Muscle of leg (tissue), 11 donors: ENCODE data around the gene CAPZB. TPM values are rescaled to one million over a fixed set of nuclear protein-coding genes. Genes with fewer than 3 reads are reported as not detected.

Source experiments
- DNase-seq: peaks from one replicate; pipeline ENCODE4 v3.0.0; 2013
- H3K27ac ChIP-seq: one replicate; pipeline ENCODE4 v1.5.1; 2013; ENCODE audit warnings: mild to moderate bottlenecking, low read length, control low read depth
- H3K27me3 ChIP-seq: one replicate; pipeline ENCODE4 v1.6.1; 2013; ENCODE audit warnings: low read length; ENCODE audit not compliant: control insufficient read depth, insufficient read depth
- H3K36me3 ChIP-seq: one replicate; pipeline ENCODE4 v1.6.1; 2013; ENCODE audit warnings: low read length; ENCODE audit not compliant: control insufficient read depth, insufficient read depth
- H3K4me1 ChIP-seq: one replicate; pipeline ENCODE4 v1.6.1; 2013; ENCODE audit warnings: low read length; ENCODE audit not compliant: control insufficient read depth, insufficient read depth
- H3K4me3 ChIP-seq: one replicate; pipeline ENCODE4 v1.5.1; 2013; ENCODE audit warnings: low read length, control low read depth
- H3K9me3 ChIP-seq: replicated peaks from 2 replicates; pipeline ENCODE4 v1.6.1; 2013; ENCODE audit warnings: low read depth, low read length; ENCODE audit not compliant: control insufficient read depth
- WGBS: methylation state at CpG from one replicate; pipeline ENCODE4 v1.1.5; 2013; ENCODE audit warnings: missing lambda C conversion rate; ENCODE audit not compliant: insufficient coverage; 5-methylcytosine and 5-hydroxymethylcytosine counted together
- polyA plus RNA-seq, 8 donors: library from polyadenylated mRNA; unstranded; fragments of 120-200 nt; gene quantifications; one replicate each; pipeline versions ENCODE4 v1.2.1 to v1.2.3, GENCODE V29; 2013; ENCODE audit warnings: inconsistent platforms in 1 of 8, low replicate concordance in 1 of 8; ENCODE audit not compliant: insufficient read length in 8 of 8, insufficient read depth in 1 of 8
- total RNA-seq: library from RNA; stranded (reverse); fragments of 120-200 nt; gene quantifications from one replicate; pipeline ENCODE4 v1.2.4, GENCODE V29; 2013

Gene CAPZB
- total and polyA plus RNA-seq, 9 donors = 85.8 to 296 (median 267) TPM

GRCh38 chr1:19371226-19372135 lies 113.9 kb downstream of the CAPZB start:
- 86% methylated on average over 17 of the region's 23 CpGs for WGBS
- peaks cover 69% of the 10 kb centered on the region for H3K4me1 ChIP-seq

DNA sequence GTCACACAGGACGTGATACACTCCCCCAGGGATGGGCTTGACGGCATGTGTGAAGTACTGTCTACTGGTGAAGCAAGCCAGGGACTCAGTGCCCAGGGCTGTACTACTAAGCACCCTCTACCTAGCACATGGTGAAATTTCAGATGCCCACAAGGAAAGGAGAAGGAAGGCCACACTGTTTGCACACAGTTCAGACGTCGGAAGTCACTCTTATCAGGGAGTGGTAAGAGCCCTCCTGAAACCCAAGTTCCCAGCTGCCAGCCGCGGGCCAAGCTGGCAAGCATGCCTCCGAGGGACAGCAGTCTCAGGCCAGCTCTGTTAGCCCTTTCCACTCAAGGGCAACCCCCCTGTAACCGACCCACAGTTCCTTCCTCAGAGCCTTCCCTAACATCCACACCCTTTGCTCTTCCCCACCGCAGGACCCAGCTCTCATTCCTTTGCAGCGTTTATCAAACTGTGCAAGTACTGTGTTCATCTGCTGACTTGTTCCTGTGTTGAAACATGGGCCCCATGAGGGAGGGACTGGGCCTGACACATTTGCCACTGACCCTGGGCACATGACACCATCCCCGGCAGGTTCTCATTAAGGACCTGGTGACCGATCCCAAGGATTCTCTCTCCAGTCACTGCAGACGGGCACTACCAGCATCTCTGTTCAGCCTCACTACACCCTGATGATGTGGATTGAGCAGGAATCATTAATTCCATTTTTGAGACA lies 114.7 kb downstream of the CAPZB start:
- Histone ChIP-seq H3K9me3 (no peaks in the 10 kb centered on the region), H3K4me3 (no peak overlapping the region), H3K36me3 (peaks cover 47% of the 10 kb centered on the region), H3K27me3 (no peaks in the 10 kb centered on the region), H3K27ac (no peak overlapping the region), H3K4me1 (peaks cover 69% of the 10 kb centered on the region)
- DNase-seq = no peak
- 76% methylated on average over 10 of the region's 13 CpGs for WGBS

More at GRCh38 chr1:19371226-19372135, 113.9 kb downstream of the CAPZB start:
- peaks cover 55% of the 10 kb centered on the region for H3K36me3 ChIP-seq
- no peaks in the 10 kb centered on the region for H3K27me3 ChIP-seq
- H3K4me3 ChIP-seq = no peak overlapping the region
- no peak overlapping the region for H3K27ac ChIP-seq
- no peak for DNase-seq
- H3K9me3 ChIP-seq = peaks cover under 1% of the 10 kb centered on the region

DNA sequence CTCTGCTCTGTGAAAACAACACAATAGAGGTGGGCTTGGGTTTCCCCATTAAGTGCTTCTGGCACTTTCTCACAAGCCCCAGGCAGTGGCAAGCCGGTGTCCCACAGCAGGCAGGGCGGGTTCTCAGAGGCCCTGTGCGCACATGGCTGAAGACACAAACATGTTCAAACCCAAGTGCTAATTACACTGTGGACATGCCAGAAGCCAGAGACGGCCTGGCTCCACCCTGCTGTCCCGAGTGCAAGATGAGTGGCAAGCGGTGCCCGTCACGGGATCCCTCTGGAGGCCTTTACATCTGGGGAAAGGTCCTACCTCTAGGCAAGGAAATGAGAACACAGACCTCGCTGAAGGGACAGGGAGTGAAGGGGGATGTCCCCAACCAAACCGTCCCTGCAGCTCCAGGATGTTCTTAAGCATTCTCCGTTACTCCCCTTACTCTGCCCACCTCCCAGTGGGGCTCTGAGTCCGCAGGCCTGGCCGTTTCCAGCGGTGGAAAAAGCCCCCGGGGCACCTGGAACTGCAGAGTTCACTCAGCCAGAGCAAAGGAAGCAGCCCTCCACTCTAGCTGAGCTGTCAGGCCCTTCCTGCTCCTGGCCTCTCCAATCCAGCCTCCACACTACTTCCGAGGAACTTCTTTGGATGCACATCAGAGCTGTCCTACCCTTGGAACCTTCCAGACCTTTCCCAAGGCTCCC lies 115.8 kb downstream of the CAPZB start:
- DNase-seq = no peak
- Histone ChIP-seq H3K9me3 (no peaks in the 10 kb centered on the region), H3K4me3 (no peak overlapping the region), H3K4me1 (peaks cover 69% of the 10 kb centered on the region), H3K36me3 (peaks cover 41% of the 10 kb centered on the region), H3K27ac (peak overlapping the region; percentile 1), H3K27me3 (no peaks in the 10 kb centered on the region)
- WGBS = 53% methylated on average over 14 of the region's 16 CpGs

DNA sequence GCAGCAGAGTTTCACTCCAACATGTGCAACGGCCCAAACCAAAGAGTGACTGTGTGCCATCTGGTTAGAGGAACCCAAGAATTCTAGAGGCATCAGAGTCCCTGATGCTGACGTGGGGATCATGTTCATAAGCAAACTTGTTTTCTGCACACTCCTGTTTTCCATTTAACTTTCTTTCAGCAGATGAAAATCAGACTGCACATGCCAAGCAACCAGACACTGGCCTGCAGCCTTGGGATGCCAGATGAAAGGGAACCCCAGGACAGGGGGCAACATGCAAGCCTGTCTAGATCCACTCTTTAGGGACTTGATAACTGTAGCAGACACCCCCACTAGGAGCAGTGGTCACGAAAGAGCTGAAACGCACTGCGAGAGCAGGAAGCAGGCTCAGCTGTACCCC lies 116.4 kb downstream of the CAPZB start:
- peaks cover 36% of the 10 kb centered on the region for H3K36me3 ChIP-seq
- H3K27ac ChIP-seq = no peak overlapping the region
- H3K4me3 ChIP-seq = no peak overlapping the region
- H3K4me1 ChIP-seq = peaks cover 69% of the 10 kb centered on the region
- no peaks in the 10 kb centered on the region for H3K27me3 ChIP-seq
- no peak for DNase-seq
- no peaks in the 10 kb centered on the region for H3K9me3 ChIP-seq
- 48% methylated on average over 5 of the region's 5 CpGs for WGBS

DNA sequence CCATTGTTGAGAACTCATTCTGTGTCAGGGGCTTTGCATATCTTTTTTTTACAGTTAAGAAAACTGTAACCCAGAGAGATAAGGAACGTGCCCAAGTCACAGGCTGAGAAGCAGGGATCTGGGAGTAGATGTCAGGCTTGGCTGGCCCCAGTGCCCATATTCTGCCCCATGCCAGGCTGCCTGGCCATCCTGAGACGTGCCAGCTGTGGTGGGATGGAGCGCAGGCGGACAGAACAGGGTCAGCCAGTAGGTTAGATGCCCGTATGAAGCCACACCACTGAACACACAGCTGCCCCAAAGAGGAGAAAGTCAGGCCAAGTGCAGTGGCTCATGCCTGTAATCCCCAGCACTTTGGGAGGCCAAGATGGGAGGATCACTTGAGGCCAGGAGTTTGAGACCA lies 117.3 kb downstream of the CAPZB start:
- Histone ChIP-seq H3K9me3 (no peaks in the 10 kb centered on the region), H3K4me3 (no peak overlapping the region), H3K4me1 (peaks cover 65% of the 10 kb centered on the region), H3K27ac (peak overlapping the region; percentile 4), H3K36me3 (peaks cover 30% of the 10 kb centered on the region), H3K27me3 (no peaks in the 10 kb centered on the region)
- WGBS = 94% methylated on average over 2 of the region's 5 CpGs
- DNase-seq = no peak

GRCh38 chr1:19367584-19368041 lies 117.7 kb downstream of the CAPZB start:
- Histone ChIP-seq H3K27ac (peak overlapping the region; percentile 4), H3K4me1 (peaks cover 60% of the 10 kb centered on the region)

DNA sequence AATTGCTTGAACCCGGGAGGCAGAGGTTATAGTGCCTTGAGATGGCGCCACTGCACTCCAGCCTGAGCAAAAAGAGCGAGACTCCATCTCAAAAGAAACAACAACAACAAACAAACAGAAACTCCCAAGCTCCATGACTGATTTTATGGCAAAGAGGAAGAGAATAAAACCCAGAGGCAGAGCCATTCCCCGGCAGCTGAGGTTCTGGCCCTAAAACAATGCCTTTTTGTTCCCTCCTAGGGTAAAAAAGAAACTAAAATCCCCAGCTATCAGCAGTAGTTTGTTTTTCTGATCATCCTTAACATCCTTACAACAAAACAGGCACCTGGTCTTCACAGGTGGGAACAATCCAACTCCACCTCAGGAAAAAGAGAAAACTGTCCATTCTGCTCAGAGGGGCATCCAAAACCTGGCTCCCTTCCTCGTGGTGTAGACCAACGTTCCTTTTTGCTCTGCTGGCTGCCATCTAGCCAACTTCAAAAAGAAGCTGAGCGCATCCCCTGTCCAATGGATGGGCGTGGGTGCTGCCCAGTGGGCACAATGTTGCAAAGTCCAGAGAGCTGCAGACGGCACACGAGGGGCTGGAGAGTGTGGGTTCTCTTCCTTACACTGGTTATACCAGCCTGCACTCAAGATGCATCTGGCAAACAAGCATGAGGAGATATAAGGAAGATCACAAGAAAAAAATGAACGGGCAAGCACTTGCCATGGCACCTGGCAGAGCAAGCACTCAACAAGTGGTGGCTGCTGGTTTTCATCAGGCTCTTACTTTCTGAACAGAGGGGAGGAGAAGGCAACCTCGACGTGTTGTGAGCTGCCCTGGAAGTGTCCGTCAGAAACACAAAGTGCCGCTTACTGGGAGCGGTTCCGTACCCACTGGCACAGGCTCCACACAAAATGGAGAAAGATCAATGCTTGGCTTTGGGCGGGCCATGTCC lies 118.5 kb downstream of the CAPZB start:
- no peaks in the 10 kb centered on the region for H3K27me3 ChIP-seq
- peaks cover 25% of the 10 kb centered on the region for H3K36me3 ChIP-seq
- H3K9me3 ChIP-seq = no peaks in the 10 kb centered on the region
- H3K4me3 ChIP-seq = no peak overlapping the region
- WGBS = 83% methylated on average over 14 of the region's 18 CpGs
- DNase-seq = no peak
- peaks cover 53% of the 10 kb centered on the region for H3K4me1 ChIP-seq
- no peak overlapping the region for H3K27ac ChIP-seq

More at GRCh38 chr1:19367584-19368041, 117.7 kb downstream of the CAPZB start:
- no peak for DNase-seq
- WGBS = 53% methylated on average over 11 of the region's 13 CpGs
- Histone ChIP-seq H3K36me3 (peaks cover 31% of the 10 kb centered on the region), H3K4me3 (no peak overlapping the region), H3K9me3 (no peaks in the 10 kb centered on the region), H3K27me3 (no peaks in the 10 kb centered on the region)

GRCh38 chr1:19365721-19366120 lies 119.6 kb downstream of the CAPZB start:
- Histone ChIP-seq H3K4me1 (peaks cover 49% of the 10 kb centered on the region), H3K36me3 (peaks cover 15% of the 10 kb centered on the region), H3K27me3 (no peaks in the 10 kb centered on the region), H3K27ac (no peak overlapping the region), H3K4me3 (no peak overlapping the region), H3K9me3 (no peaks in the 10 kb centered on the region)
- no peak for DNase-seq
- 89% methylated on average over 7 of the region's 10 CpGs for WGBS

DNA sequence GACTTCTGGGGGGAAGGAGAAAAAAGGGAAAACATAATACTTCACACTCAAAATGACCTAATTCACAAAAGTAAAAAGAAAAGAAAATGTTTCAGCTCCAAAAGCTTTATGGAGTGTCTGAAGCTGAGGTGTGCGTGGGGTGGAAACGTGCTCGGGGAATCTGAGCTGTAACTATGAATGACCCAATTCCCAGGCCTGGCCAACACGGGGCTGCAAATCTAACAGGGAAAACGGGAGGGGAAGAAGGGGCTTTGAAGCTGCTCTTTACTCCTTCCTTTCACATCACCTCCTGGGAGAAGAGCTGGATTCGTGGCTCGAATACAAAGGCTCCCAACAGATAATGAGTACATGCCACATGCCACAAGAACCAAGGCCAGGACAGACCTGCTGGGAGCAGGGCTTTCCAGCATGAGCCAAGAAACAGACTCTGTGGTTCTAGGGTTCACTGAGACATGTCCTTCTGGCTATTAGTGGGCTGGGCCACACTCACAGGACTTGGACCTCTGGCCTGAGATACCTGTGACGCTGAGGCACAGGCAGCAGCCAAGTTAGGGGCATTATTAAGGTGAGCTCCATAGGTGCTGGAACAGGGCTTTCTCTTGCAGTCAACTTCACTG lies 121.7 kb downstream of the CAPZB start:
- peaks cover 40% of the 10 kb centered on the region for H3K4me1 ChIP-seq
- no peaks in the 10 kb centered on the region for H3K27me3 ChIP-seq
- H3K4me3 ChIP-seq = no peak overlapping the region
- no peak overlapping the region for H3K27ac ChIP-seq
- H3K36me3 ChIP-seq = peaks cover 19% of the 10 kb centered on the region
- no peaks in the 10 kb centered on the region for H3K9me3 ChIP-seq
- DNase-seq = no peak
- WGBS = 37% methylated on average over 4 of the region's 8 CpGs
